ENCODE results near the gene CXCL5. TPM values are rescaled to one million over a fixed set of nuclear protein-coding genes. Genes with fewer than 3 reads are reported as not detected.
"Not testable (repeated sequence)": the region's sequence is repeated elsewhere in the genome, so short reads cannot be mapped to it uniquely, and the experiment has no call there.

The CXCL5 gene
- total RNA-seq, 1 experiment from 2014 or later = not detected

GRCh38 chr4:73988061-73988460 lies 10.4 kb downstream of the CXCL5 start, which contains the start of gene PPBP:
TSS of gene PPBP (minus strand) at chr4:73988190. CDS start at chr4:73988103, 87 bp downstream.
- no peaks in the 10 kb centered on the region for H3K9me3 ChIP-seq (ENCODE audit: insufficient read depth, low read depth)
- no peaks in the 10 kb centered on the region for H3K79me2 ChIP-seq (ENCODE audit: low read depth)
- H3K9me2 ChIP-seq (ENCODE audit: insufficient read depth) = no peaks in the 10 kb centered on the region
- no peak within 1 kb of the TSS for H3K27ac ChIP-seq
- intact Hi-C loops (cut with micrococcal nuclease; ENCODE audit: unreplicated experiment) = no loop called here
- H2AFZ ChIP-seq = no peak within 1 kb of the TSS
- no peaks in the 10 kb centered on the region for H3K36me3 ChIP-seq (ENCODE audit: low read depth)
- no TSS peak for BruUV-seq (replicated peaks)
- TF ChIP-seq EZH2 (IDR thresholded peaks at IDR 0.05; ENCODE audit: low read depth) = no peak
- TF ChIP-seq, protein P1, sequence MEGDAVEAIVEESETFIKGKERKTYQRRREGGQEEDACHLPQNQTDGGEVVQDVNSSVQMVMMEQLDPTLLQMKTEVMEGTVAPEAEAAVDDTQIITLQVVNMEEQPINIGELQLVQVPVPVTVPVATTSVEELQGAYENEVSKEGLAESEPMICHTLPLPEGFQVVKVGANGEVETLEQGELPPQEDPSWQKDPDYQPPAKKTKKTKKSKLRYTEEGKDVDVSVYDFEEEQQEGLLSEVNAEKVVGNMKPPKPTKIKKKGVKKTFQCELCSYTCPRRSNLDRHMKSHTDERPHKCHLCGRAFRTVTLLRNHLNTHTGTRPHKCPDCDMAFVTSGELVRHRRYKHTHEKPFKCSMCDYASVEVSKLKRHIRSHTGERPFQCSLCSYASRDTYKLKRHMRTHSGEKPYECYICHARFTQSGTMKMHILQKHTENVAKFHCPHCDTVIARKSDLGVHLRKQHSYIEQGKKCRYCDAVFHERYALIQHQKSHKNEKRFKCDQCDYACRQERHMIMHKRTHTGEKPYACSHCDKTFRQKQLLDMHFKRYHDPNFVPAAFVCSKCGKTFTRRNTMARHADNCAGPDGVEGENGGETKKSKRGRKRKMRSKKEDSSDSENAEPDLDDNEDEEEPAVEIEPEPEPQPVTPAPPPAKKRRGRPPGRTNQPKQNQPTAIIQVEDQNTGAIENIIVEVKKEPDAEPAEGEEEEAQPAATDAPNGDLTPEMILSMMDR (conservative IDR thresholded peaks at IDR 0.05) = no peak
- ChIA-PET POLR2A (ENCODE audit: unreplicated experiment) (no interaction called here), CTCF (no interaction called here)
- H3K4me2 ChIP-seq = no peak within 1 kb of the TSS
- H3K27me3 ChIP-seq (ENCODE audit: insufficient read depth, low read depth) = no peaks in the 10 kb centered on the region
- H3K4me1 ChIP-seq (replicated peaks; ENCODE audit: insufficient read depth) = no peaks in the 10 kb centered on the region
- peak in 1 of 2 experiments; percentile 35 for DNase-seq
- no peaks in the 10 kb centered on the region for H3F3A ChIP-seq (ENCODE audit: insufficient read depth, low read depth)
- H4K20me1 ChIP-seq (ENCODE audit: insufficient read depth) = no peaks in the 10 kb centered on the region
- H3K4me3 ChIP-seq = no peak within 1 kb of the TSS

DNA sequence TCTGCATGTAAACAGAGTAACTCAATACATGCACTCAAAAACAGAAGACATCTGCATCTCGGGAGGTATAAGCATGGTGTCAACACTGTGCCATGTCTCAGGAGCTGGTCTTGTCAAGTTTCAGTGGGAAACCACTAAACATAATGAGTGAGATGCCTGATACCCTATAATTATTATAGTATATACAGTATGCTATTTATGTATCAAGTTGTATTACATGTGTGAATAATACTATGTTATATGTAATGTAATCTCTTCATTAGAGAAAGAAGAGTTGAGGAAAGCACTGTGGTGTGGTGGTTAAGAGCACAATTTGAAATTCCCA lies 13.0 kb downstream of the CXCL5 start:
- POLR2A ChIA-PET (ENCODE audit: unreplicated experiment) = no interaction called here
- no peaks in the 10 kb centered on the region for H4K20me1 ChIP-seq (ENCODE audit: insufficient read depth)
- no peaks in the 10 kb centered on the region for H3K4me1 ChIP-seq (replicated peaks; ENCODE audit: insufficient read depth)
- H3K36me3 ChIP-seq (ENCODE audit: low read depth) = no peaks in the 10 kb centered on the region
- H3K79me2 ChIP-seq (ENCODE audit: low read depth) = no peaks in the 10 kb centered on the region
- CTCF ChIA-PET = no interaction called here
- no peaks in the 10 kb centered on the region for H3K9me3 ChIP-seq (ENCODE audit: insufficient read depth, low read depth)
- H3K27ac ChIP-seq = no peak overlapping the region
- no peak for DNase-seq
- no peaks in the 10 kb centered on the region for H3K27me3 ChIP-seq (ENCODE audit: insufficient read depth, low read depth)
- no peak overlapping the region for H3K4me3 ChIP-seq
- no TSS peak for BruUV-seq (replicated peaks)
- H3K9me2 ChIP-seq (ENCODE audit: insufficient read depth) = no peaks in the 10 kb centered on the region
- H3K4me2 ChIP-seq = no peak overlapping the region
- no peak overlapping the region for H2AFZ ChIP-seq
- H3F3A ChIP-seq (ENCODE audit: insufficient read depth, low read depth) = no peaks in the 10 kb centered on the region
- no peak for TF ChIP-seq EZH2 (IDR thresholded peaks at IDR 0.05; ENCODE audit: low read depth)
- TF ChIP-seq, protein P1 (conservative IDR thresholded peaks at IDR 0.05) = no peak
- intact Hi-C loops (cut with micrococcal nuclease; ENCODE audit: unreplicated experiment) = no loop called here

- CTCF ChIA-PET = no interaction called here
- H3K9me2 ChIP-seq (ENCODE audit: insufficient read depth) = no peaks in the 10 kb centered on the region
- no peaks in the 10 kb centered on the region for H3K36me3 ChIP-seq (ENCODE audit: low read depth)
- H3K79me2 ChIP-seq (ENCODE audit: low read depth) = no peaks in the 10 kb centered on the region
- no peaks in the 10 kb centered on the region for H3K27me3 ChIP-seq (ENCODE audit: insufficient read depth, low read depth)
- H3K27ac ChIP-seq = no peak overlapping the region
- no peak for DNase-seq
- TF ChIP-seq, protein P1 (conservative IDR thresholded peaks at IDR 0.05) = no peak
- TF ChIP-seq EZH2 (IDR thresholded peaks at IDR 0.05; ENCODE audit: low read depth) = no peak
- POLR2A ChIA-PET (ENCODE audit: unreplicated experiment) = no interaction called here
- intact Hi-C loops (cut with micrococcal nuclease; ENCODE audit: unreplicated experiment) = no loop called here
- no peaks in the 10 kb centered on the region for H3F3A ChIP-seq (ENCODE audit: insufficient read depth, low read depth)
- no peaks in the 10 kb centered on the region for H3K9me3 ChIP-seq (ENCODE audit: insufficient read depth, low read depth)
- no peaks in the 10 kb centered on the region for H3K4me1 ChIP-seq (replicated peaks; ENCODE audit: insufficient read depth)
- H2AFZ ChIP-seq = no peak overlapping the region
- no TSS peak for BruUV-seq (replicated peaks)
- no peak overlapping the region for H3K4me3 ChIP-seq
- no peak overlapping the region for H3K4me2 ChIP-seq
- H4K20me1 ChIP-seq (ENCODE audit: insufficient read depth) = no peaks in the 10 kb centered on the region
Observed at GRCh38 chr4:73984736-73985527, 13.5 kb downstream of the CXCL5 start.

- H3K4me3 ChIP-seq; CTCF ChIA-PET; BruUV-seq (replicated peaks); H3K27ac ChIP-seq; H3K79me2 ChIP-seq (ENCODE audit: low read depth); H3K36me3 ChIP-seq (ENCODE audit: low read depth); H2AFZ ChIP-seq; H3K4me2 ChIP-seq; H3K9me2 ChIP-seq (ENCODE audit: insufficient read depth); H3K27me3 ChIP-seq (ENCODE audit: insufficient read depth, low read depth); H3K9me3 ChIP-seq (ENCODE audit: insufficient read depth, low read depth); H4K20me1 ChIP-seq (ENCODE audit: insufficient read depth); intact Hi-C loops (cut with micrococcal nuclease; ENCODE audit: unreplicated experiment); DNase-seq; H3K4me1 ChIP-seq (replicated peaks; ENCODE audit: insufficient read depth); POLR2A ChIA-PET (ENCODE audit: unreplicated experiment); H3F3A ChIP-seq (ENCODE audit: insufficient read depth, low read depth): not testable (repeated sequence)
Observed at GRCh38 chr4:73981175-73981574, 17.3 kb downstream of the CXCL5 start.

All from PC-9 (cell line).